IPS-15b (cell line): ENCODE data around the gene GCGR.

Source experiments
- H3K27me3 ChIP-seq: one replicate; pipeline ENCODE4 v1.6.1; 2013; ENCODE audit warnings: low read length; ENCODE audit not compliant: control insufficient read depth, insufficient read depth
- H3K36me3 ChIP-seq: one replicate; pipeline ENCODE4 v1.6.1; 2013; ENCODE audit warnings: low read length; ENCODE audit not compliant: control insufficient read depth, insufficient read depth
- H3K4me1 ChIP-seq: one replicate; pipeline ENCODE4 v1.6.1; 2013; ENCODE audit warnings: mild to moderate bottlenecking, low read length; ENCODE audit not compliant: control insufficient read depth, insufficient read depth
- H3K4me3 ChIP-seq: one replicate; pipeline ENCODE4 v1.5.1; 2013; ENCODE audit warnings: low read depth, low read length
- H3K9ac ChIP-seq: one replicate; pipeline ENCODE4 v1.6.1; 2013; ENCODE audit warnings: low read depth, mild to moderate bottlenecking, low read length
- H3K9me3 ChIP-seq: one replicate; pipeline ENCODE4 v1.6.1; 2013; ENCODE audit warnings: mild to moderate bottlenecking, low read length; ENCODE audit not compliant: control insufficient read depth, insufficient read depth

The GCGR gene

GRCh38 chr17:81806461-81807209 is 2.7 kb downstream of the GCGR start:
- no peak overlapping the region for H3K9ac ChIP-seq
- H3K4me3 ChIP-seq = no peak overlapping the region
- H3K4me1 ChIP-seq = no peaks in the 10 kb centered on the region
- H3K9me3 ChIP-seq = no peaks in the 10 kb centered on the region
- H3K36me3 ChIP-seq = no peaks in the 10 kb centered on the region
- peaks cover 35% of the 10 kb centered on the region for H3K27me3 ChIP-seq

- H3K9me3 ChIP-seq = no peaks in the 10 kb centered on the region
- peaks cover 29% of the 10 kb centered on the region for H3K27me3 ChIP-seq
- H3K9ac ChIP-seq = no peak overlapping the region
- no peak overlapping the region for H3K4me3 ChIP-seq
- H3K4me1 ChIP-seq = no peaks in the 10 kb centered on the region
- H3K36me3 ChIP-seq = no peaks in the 10 kb centered on the region
These were observed 3.3 kb downstream of the GCGR start for GRCh38 chr17:81807210-81807719.

- Histone ChIP-seq H3K4me1 (no peaks in the 10 kb centered on the region), H3K27me3 (peaks cover 23% of the 10 kb centered on the region), H3K4me3 (no peak overlapping the region), H3K36me3 (no peaks in the 10 kb centered on the region), H3K9me3 (no peaks in the 10 kb centered on the region), H3K9ac (no peak overlapping the region)
These were observed 3.9 kb downstream of the GCGR start for GRCh38 chr17:81807839-81808238.

GRCh38 chr17:81808778-81809555 is 5.0 kb downstream of the GCGR start:
- Histone ChIP-seq H3K27me3 (peaks cover 13% of the 10 kb centered on the region), H3K9ac (no peak overlapping the region), H3K9me3 (no peaks in the 10 kb centered on the region), H3K4me1 (no peaks in the 10 kb centered on the region), H3K4me3 (no peak overlapping the region), H3K36me3 (no peaks in the 10 kb centered on the region)

GRCh38 chr17:81809556-81809998 is 5.6 kb downstream of the GCGR start:
- Histone ChIP-seq H3K27me3 (peaks cover 11% of the 10 kb centered on the region), H3K36me3 (no peaks in the 10 kb centered on the region), H3K9me3 (no peaks in the 10 kb centered on the region), H3K4me1 (no peaks in the 10 kb centered on the region), H3K4me3 (no peak overlapping the region), H3K9ac (no peak overlapping the region)

- Histone ChIP-seq H3K4me3 (no peak overlapping the region), H3K9ac (no peak overlapping the region), H3K27me3 (peaks cover 6% of the 10 kb centered on the region), H3K36me3 (no peaks in the 10 kb centered on the region), H3K4me1 (no peaks in the 10 kb centered on the region), H3K9me3 (no peaks in the 10 kb centered on the region)
These were observed 6.5 kb downstream of the GCGR start for GRCh38 chr17:81810476-81810875.

- H3K36me3 ChIP-seq = no peaks in the 10 kb centered on the region
- no peaks in the 10 kb centered on the region for H3K4me1 ChIP-seq
- H3K27me3 ChIP-seq = peaks cover under 1% of the 10 kb centered on the region
- H3K4me3 ChIP-seq = no peak overlapping the region
- H3K9ac ChIP-seq = no peak overlapping the region
- H3K9me3 ChIP-seq = no peaks in the 10 kb centered on the region
These were observed 7.1 kb downstream of the GCGR start for GRCh38 chr17:81810892-81811704.

- Histone ChIP-seq H3K9ac (no peak overlapping the region), H3K9me3 (no peaks in the 10 kb centered on the region), H3K4me1 (no peaks in the 10 kb centered on the region), H3K36me3 (no peaks in the 10 kb centered on the region), H3K4me3 (no peak overlapping the region), H3K27me3 (no peaks in the 10 kb centered on the region)
These were observed 8.0 kb downstream of the GCGR start for GRCh38 chr17:81811705-81812570.

- Histone ChIP-seq H3K4me3 (no peak overlapping the region), H3K36me3 (no peaks in the 10 kb centered on the region), H3K27me3 (no peaks in the 10 kb centered on the region), H3K9me3 (no peaks in the 10 kb centered on the region), H3K9ac (no peak overlapping the region), H3K4me1 (no peaks in the 10 kb centered on the region)
These were observed 8.8 kb downstream of the GCGR start for GRCh38 chr17:81812571-81813370.

GRCh38 chr17:81813371-81813684 is 9.4 kb downstream of the GCGR start:
- Histone ChIP-seq H3K27me3 (no peaks in the 10 kb centered on the region), H3K4me1 (no peaks in the 10 kb centered on the region), H3K4me3 (no peak overlapping the region), H3K9me3 (no peaks in the 10 kb centered on the region), H3K9ac (no peak overlapping the region), H3K36me3 (no peaks in the 10 kb centered on the region)
